SK-N-SH (cell line): ENCODE results near the gene KPNA2.

ENCODE experiments used
- CTCF ChIP-seq: fragments of 200-600 bp; sonication (generic); IDR thresholded peaks from 2 replicates; pipeline ENCODE4 v1.6.1; 2017; ENCODE audit warnings: antibody characterized with exemption, mild to moderate bottlenecking, moderate library complexity
- EP300 ChIP-seq, 2 experiments: IDR thresholded peaks; 2 replicates each; pipeline versions ENCODE4 v1.4.0 to v1.6.1; 2012; ENCODE audit warnings: borderline replicate concordance in 1 of 2, low read depth in 1 of 2, low read length in 1 of 2
- FOXJ3 ChIP-seq: sonication (generic); formaldehyde crosslinking; IDR thresholded peaks from 2 replicates; pipeline ENCODE4 v1.5.1; 2020; ENCODE audit warnings: mild to moderate bottlenecking, missing genetic modification reagents
- IRF3 ChIP-seq: fragments of 150-350 bp; IDR thresholded peaks from 2 replicates; pipeline ENCODE4 v1.6.1; 2016; ENCODE audit warnings: mild to moderate bottlenecking, low read depth, low read length
- POLR2AphosphoS5 ChIP-seq: IDR thresholded peaks from 2 replicates; pipeline ENCODE4 v1.6.1; 2012; ENCODE audit warnings: low read depth, low read length
- REST ChIP-seq: IDR thresholded peaks from 2 replicates; pipeline ENCODE4 v1.6.1; 2012; ENCODE audit warnings: mild to moderate bottlenecking, low read depth, low read length, moderate library complexity
- TAF1 ChIP-seq: IDR thresholded peaks from 2 replicates; pipeline ENCODE4 v1.6.1; 2012; ENCODE audit warnings: low read depth, mild to moderate bottlenecking, low read length, moderate library complexity, borderline replicate concordance
- TEAD4 ChIP-seq: IDR thresholded peaks from 2 replicates; pipeline ENCODE4 v1.4.0; 2012; ENCODE audit warnings: mild to moderate bottlenecking, borderline replicate concordance; ENCODE audit not compliant: insufficient read depth
- ZBTB33 ChIP-seq: IDR thresholded peaks from 2 replicates; pipeline ENCODE4 v1.4.0; 2012; ENCODE audit warnings: low read depth, borderline replicate concordance
- TF ChIP-seq, protein P1 (sequence below): IDR thresholded peaks from 2 replicates; pipeline ENCODE4 v1.4.0; 2012; ENCODE audit warnings: low read depth

DNA sequence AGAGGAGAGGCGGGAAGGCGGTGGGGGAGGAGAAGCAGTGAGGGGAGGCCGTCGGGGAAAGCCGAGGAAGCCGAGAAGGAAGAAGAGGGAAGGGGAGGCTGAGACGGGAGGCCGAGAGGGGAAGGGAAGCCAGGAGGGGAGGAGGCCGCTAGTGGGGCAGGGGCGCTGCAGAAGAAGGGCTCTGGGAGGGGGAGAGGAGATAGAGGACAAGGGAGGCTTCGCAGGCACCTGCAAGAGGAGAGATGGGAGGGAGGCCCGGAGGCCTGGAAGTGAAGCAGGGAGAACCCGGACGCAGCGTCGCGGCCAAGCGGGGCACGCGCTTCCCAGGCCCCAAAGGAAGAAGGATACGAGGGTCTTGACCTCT lies 41.6 kb upstream of the KPNA2 start:
- no peak for TF ChIP-seq CTCF
- no peak for TF ChIP-seq IRF3
- no peak for TF ChIP-seq ZBTB33
- TF ChIP-seq EP300 (IDR thresholded peaks at IDR 0.05; ENCODE audit: borderline replicate concordance in 1 of 2, low read depth in 1 of 2, low read length in 1 of 2) = no peak
- TF ChIP-seq, protein P1, sequence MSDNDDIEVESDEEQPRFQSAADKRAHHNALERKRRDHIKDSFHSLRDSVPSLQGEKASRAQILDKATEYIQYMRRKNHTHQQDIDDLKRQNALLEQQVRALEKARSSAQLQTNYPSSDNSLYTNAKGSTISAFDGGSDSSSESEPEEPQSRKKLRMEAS = peak; percentile 40; the same call in 1 of the 2 replicates
- no peak for TF ChIP-seq POLR2AphosphoS5
- TF ChIP-seq TEAD4 = no peak
- no peak for TF ChIP-seq FOXJ3 (CRISPR knock-in tag)
- TF ChIP-seq REST = no peak
- TF ChIP-seq TAF1 = no peak
